ENCODE results near the gene MTHFD1. TPM values are rescaled to one million over a fixed set of nuclear protein-coding genes. Genes with fewer than 3 reads are reported as not detected.

Gene MTHFD1
- 38.0 and 99.1 TPM in 2 replicates for total RNA-seq

DNA sequence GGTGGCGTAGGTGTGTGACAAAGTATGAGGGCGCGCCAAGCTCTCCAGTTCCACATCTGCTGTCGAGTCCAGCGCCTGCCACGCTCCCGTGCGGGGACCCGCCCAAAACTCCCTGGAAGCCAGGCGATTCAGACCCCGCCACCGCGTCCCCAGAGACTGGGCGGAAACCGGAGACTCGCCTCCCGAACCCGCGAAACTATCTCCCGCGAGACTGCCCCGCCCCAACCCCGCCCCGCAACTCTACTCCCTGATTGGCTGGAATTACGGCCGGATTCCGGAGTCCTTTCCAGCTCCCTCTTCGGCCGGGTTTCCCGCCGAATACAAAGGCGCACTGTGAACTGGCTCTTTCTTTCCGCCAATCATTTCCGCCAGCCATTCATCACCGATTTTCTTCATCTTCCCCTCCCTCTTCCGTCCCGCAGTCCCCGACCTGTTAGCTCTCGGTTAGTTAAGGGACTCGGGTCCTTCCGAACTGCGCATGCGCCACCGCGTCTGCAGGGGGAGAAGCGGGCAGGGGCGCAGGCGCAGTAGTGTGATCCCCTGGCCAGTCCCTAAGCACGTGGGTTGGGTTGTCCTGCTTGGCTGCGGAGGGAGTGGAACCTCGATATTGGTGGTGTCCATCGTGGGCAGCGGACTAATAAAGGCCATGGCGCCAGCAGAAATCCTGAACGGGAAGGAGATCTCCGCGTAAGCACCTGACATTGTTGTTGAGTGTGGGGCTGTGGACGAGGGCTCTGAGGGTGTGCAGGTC is at the start of gene MTHFD1:
Gene MTHFD1, plus strand, starts transcription at position 572 of the 751 bp plus-strand sequence. Its CDS starts 75 bp downstream, at position 647.

DNA sequence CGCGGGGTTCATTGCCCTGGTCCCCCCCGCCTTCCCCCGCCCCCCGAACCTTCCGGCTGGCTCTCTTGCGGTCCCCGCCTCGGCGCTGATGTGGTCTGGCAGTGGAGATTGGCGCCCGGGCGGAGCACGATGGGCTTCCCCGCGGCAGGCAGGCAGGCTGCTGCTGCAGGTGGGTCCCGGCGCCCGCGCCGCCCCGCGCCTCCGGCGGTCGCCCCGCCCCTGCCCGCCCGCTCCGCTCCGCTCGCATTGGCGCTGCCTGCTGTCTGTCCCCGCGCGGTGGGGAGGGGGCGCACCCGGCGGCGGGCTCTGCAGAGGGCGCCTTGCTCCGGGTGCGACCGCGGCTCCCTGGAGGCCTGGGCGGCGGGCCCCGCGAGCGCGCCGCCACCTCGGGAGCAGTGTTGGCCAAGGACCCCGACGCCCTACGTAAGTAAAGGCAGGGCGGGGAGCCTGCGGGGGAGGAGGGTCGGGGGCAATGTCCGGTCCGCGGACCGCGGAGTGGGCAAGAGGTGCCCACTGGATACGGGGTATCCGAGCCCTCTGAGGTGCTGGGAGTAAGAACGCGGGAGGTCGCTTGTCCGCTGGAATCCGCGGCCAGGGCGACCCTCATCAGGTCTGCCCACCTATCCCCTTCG is 77.2 kb downstream of the MTHFD1 start, which contains the start of gene AKAP5:
Gene AKAP5, plus strand, starts transcription at position 309 of the 632 bp plus-strand sequence. CDS start 2,896 bp downstream, outside the sequence.

DNA sequence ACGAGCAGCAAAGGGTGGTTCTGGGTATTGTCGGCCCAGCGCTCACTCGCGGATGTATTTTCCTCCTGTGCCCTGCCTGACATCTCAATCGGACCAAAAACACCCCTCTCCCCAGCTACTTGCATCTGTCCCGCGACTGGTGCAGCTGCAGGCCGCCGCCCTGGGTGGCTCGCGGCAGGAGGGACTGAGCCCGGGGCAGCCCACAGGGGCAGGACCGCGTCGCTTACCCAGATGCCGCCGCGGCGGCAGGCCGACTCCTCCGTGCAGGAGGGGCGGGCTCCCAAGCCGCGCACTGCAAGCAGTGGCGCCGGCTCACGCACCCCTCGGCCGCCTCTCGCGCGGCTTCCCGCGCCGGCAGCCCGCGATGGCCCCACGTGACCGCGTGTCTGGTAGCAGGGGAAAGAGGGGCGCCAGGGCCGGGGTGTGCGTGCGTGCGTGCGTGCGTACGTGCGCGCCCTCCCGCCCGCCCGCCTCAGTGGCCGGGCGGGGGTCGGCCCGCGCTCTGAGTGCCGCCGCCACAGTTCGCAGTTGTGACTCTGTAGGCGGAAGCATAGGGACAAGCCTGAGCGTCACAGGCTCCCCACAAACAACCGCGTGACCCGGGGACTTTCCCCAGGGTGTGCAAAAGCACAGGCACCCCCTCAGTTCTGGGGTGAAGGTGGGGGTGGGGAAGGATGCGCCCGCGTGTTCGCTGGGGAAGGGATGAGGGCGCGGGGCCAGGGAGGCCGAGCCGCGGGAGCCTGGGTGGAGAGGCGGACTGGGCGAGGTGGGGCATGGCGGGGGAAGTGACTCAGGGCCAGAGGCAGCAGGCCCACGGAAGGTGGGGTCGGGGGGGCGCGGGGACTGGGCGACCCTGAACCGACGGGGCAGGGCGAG is 115.5 kb downstream of the MTHFD1 start, which contains the start of gene ZBTB25:
Gene ZBTB25, minus strand, starts transcription at position 405 of the 876 bp plus-strand sequence. CDS start 13,305 bp downstream, outside the sequence.

DNA sequence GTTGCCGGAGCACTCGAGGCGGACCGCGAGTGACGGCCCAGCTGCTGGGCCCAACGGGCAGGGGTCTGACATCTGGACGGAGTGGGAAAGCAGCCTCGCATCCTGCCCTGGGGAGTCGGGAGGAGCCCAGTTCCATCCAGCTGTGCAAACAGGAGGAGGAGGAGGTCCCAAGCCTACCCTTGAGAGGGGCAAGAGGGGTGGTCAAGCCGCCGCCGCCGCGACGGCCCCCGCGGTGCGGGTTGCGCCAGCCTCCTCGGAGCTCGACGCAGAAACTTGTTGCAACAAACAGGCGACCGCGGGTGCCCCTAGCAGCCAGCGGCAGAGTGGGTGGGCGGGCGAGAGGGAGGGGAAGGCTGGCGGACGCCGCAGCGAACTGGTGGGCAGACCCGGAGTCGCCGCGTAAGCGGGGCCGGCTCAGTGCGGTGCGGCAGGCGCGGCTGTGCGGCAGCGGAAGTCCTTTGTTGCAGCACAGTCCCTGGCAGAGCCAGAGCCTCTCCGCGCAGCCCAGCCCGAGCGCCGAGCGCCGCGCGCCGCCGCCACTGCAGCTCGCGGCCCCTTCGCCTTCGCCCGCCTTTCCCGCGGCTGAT is 116.2 kb downstream of the MTHFD1 start, which contains the start of gene ZBTB1:
Gene ZBTB1, plus strand, starts transcription at position 461 of the 587 bp plus-strand sequence. CDS start 16,735 bp downstream, outside the sequence.

Other genes starting within 250 kb of the MTHFD1 start
- gene ESR2, start 94.0 kb upstream of the MTHFD1 start, total RNA-seq = under 0.01 and 0.09 TPM in 2 replicates
- 3.6 and 10.7 TPM in 2 replicates for gene AKAP5, start 77.1 kb downstream of the MTHFD1 start, total RNA-seq
- 5.6 and 7.5 TPM in 2 replicates for gene ZBTB25, start 115.5 kb downstream of the MTHFD1 start, total RNA-seq
- 66.8 and 70.3 TPM in 2 replicates for gene ZBTB1, start 116.4 kb downstream of the MTHFD1 start, total RNA-seq
- 15.3 and 33.0 TPM in 2 replicates for gene HSPA2, start 152.4 kb downstream of the MTHFD1 start, total RNA-seq
- gene PPP1R36, start 161.6 kb downstream of the MTHFD1 start, total RNA-seq = 1.0 and 1.8 TPM in 2 replicates

Data from smooth muscle cell of the umbilical artery (primary cell).